ENCODE data around the gene MRPL22. TPM values are rescaled to one million over a fixed set of nuclear protein-coding genes. Genes with fewer than 3 reads are reported as not detected.

Gene MRPL22
- total and polyA plus RNA-seq, 2 of the 4 experiments (the other 2 are of a cell fraction), result 13.3 to 58.0 TPM

DNA sequence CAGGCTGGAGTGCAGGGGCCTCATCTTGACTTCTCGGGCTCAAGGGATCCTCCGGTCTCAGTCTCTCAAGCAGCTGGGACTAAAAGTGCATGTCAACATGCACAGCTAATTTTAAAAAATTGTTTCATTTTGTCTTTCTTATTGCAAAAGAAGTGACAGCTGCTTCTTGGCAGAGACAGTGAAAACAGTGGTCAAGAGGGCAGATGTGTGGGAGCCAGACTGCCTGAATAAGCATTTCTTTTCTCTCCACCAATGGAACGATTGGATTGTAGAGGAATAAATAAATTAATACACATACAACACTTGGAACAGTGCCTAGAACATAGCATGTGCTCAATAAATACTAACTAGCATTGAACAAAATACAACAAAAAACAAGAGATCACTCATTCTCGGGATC is 45.3 kb downstream of the MRPL22 start:
- no peak overlapping the region for H3K56ac ChIP-seq (ENCODE audit: extremely low read depth, insufficient read depth, low read length)
- H3K36me3 ChIP-seq (ENCODE audit: control insufficient read depth, insufficient read depth, low read length), result no peaks in the 10 kb centered on the region
- no peak overlapping the region for H3K9ac ChIP-seq (ENCODE audit: low read depth, low read length)
- TF ChIP-seq NFE2L2 (IDR thresholded peaks at IDR 0.05; ENCODE audit: low read depth, low read length) (no peak), RFX5 (IDR thresholded peaks at IDR 0.05; ENCODE audit: low read depth, low read length) (no peak), MAZ (IDR thresholded peaks at IDR 0.05; ENCODE audit: borderline replicate concordance, low read depth, low read length) (no peak), RCOR1 (IDR thresholded peaks at IDR 0.05; ENCODE audit: insufficient replicate concordance, low read length) (no peak), CHD1 (IDR thresholded peaks at IDR 0.05; ENCODE audit: low read depth, low read length) (no peak), SMC3 (IDR thresholded peaks at IDR 0.05; ENCODE audit: low read depth, low read length) (no peak), CEBPB (IDR thresholded peaks at IDR 0.05; ENCODE audit: low read depth, low read length) (no peak), BHLHE40 (IDR thresholded peaks at IDR 0.05; ENCODE audit: low read depth, low read length) (no peak), POLR2A (IDR thresholded peaks at IDR 0.05; ENCODE audit: low read depth, low read length) (no peak)
- TF ChIP-seq, protein P1, sequence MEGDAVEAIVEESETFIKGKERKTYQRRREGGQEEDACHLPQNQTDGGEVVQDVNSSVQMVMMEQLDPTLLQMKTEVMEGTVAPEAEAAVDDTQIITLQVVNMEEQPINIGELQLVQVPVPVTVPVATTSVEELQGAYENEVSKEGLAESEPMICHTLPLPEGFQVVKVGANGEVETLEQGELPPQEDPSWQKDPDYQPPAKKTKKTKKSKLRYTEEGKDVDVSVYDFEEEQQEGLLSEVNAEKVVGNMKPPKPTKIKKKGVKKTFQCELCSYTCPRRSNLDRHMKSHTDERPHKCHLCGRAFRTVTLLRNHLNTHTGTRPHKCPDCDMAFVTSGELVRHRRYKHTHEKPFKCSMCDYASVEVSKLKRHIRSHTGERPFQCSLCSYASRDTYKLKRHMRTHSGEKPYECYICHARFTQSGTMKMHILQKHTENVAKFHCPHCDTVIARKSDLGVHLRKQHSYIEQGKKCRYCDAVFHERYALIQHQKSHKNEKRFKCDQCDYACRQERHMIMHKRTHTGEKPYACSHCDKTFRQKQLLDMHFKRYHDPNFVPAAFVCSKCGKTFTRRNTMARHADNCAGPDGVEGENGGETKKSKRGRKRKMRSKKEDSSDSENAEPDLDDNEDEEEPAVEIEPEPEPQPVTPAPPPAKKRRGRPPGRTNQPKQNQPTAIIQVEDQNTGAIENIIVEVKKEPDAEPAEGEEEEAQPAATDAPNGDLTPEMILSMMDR (conservative IDR thresholded peaks at IDR 0.05; ENCODE audit: low read depth, low read length), result no peak
- TF ChIP-seq, protein P2, sequence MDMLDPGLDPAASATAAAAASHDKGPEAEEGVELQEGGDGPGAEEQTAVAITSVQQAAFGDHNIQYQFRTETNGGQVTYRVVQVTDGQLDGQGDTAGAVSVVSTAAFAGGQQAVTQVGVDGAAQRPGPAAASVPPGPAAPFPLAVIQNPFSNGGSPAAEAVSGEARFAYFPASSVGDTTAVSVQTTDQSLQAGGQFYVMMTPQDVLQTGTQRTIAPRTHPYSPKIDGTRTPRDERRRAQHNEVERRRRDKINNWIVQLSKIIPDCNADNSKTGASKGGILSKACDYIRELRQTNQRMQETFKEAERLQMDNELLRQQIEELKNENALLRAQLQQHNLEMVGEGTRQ (IDR thresholded peaks at IDR 0.05; ENCODE audit: low read depth, low read length), result no peak
- TF ChIP-seq, protein P3, sequence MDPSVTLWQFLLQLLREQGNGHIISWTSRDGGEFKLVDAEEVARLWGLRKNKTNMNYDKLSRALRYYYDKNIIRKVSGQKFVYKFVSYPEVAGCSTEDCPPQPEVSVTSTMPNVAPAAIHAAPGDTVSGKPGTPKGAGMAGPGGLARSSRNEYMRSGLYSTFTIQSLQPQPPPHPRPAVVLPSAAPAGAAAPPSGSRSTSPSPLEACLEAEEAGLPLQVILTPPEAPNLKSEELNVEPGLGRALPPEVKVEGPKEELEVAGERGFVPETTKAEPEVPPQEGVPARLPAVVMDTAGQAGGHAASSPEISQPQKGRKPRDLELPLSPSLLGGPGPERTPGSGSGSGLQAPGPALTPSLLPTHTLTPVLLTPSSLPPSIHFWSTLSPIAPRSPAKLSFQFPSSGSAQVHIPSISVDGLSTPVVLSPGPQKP (IDR thresholded peaks at IDR 0.05; ENCODE audit: borderline replicate concordance, low read depth, low read length), result no peak
- H2BK15ac ChIP-seq (ENCODE audit: low read depth, low read length), result no peak overlapping the region
- DNase-seq (no peak), ATAC-seq (ENCODE audit: low read depth) (peak; percentile 42)
- H4K5ac ChIP-seq (ENCODE audit: low read depth, low read length), result no peak overlapping the region
- POLR2A ChIA-PET (ENCODE audit: unreplicated experiment), result no interaction called here
- in situ Hi-C loops (cut with MboI; ENCODE audit: low sequenced_read_pairs) (no loop called here), intact Hi-C loops (cut with micrococcal nuclease) (no loop called here), dilution Hi-C loops (cut with HindIII; ENCODE audit: low sequenced_read_pairs, unreplicated experiment) (no loop called here)
- no peak overlapping the region for H3K4ac ChIP-seq (ENCODE audit: low read depth, low read length)
- no peaks in the 10 kb centered on the region for H3K79me1 ChIP-seq (ENCODE audit: low read depth in 1 of 2, low read length in 2 of 2)
- no peak overlapping the region for H4K91ac ChIP-seq (ENCODE audit: insufficient read depth, low read depth, low read length)
- CTCF ChIA-PET, result no interaction called here
- no peaks in the 10 kb centered on the region; the same call in 1 of the 2 replicates for H3K27me3 ChIP-seq (ENCODE audit: control insufficient read depth, insufficient read depth, low read length)
- no CpG with 5 or more reads among the region's 4 CpGs for WGBS, 2 experiments (ENCODE audit: extremely low coverage in 2 of 2, insufficient read length in 1 of 2)
- no peak overlapping the region for H3K27ac ChIP-seq (ENCODE audit: insufficient read depth, low read length)
- H3K4me1 ChIP-seq (ENCODE audit: control insufficient read depth, insufficient read depth, low read length), result no peaks in the 10 kb centered on the region
- H3K4me2 ChIP-seq (ENCODE audit: low read depth, low read length), result no peak overlapping the region
- no peak overlapping the region for H2BK5ac ChIP-seq (ENCODE audit: low read depth, low read length, poor library complexity, severe bottlenecking)
- no peak overlapping the region for H2BK20ac ChIP-seq (ENCODE audit: low read depth, low read length)
- H2BK120ac ChIP-seq (ENCODE audit: low read depth, low read length), result no peak overlapping the region
- no peak overlapping the region for H2AK5ac ChIP-seq (ENCODE audit: low read depth, low read length)
- H3K18ac ChIP-seq (ENCODE audit: low read depth, low read length), result no peak overlapping the region
- no peaks in the 10 kb centered on the region for H4K20me1 ChIP-seq (ENCODE audit: insufficient read depth, low read length)
- H3K14ac ChIP-seq (replicated peaks; ENCODE audit: low read depth, low read length), result no peak overlapping the region
- no peak overlapping the region for H2AK9ac ChIP-seq (replicated peaks; ENCODE audit: low read depth, low read length, poor library complexity)
- no peaks in the 10 kb centered on the region for H3K9me3 ChIP-seq (ENCODE audit: control insufficient read depth, insufficient read depth, low read length)
- H4K8ac ChIP-seq (ENCODE audit: low read depth in 2 of 2, low read length in 2 of 2), result no peak overlapping the region
- BruUV-seq (replicated peaks), result no TSS peak
- no peak overlapping the region for H2AFZ ChIP-seq (replicated peaks; ENCODE audit: low read length, poor library complexity)
- no peak overlapping the region for H3K4me3 ChIP-seq (ENCODE audit: insufficient read depth, low read depth, low read length)
- H3K23ac ChIP-seq (ENCODE audit: low read depth, low read length), result no peak overlapping the region
- no peaks in the 10 kb centered on the region for H3K9me1 ChIP-seq (ENCODE audit: insufficient read depth, low read length)
